Body of pancreas (tissue), 4 donors: ENCODE data around the gene ZNF516. TPM values are rescaled to one million over a fixed set of nuclear protein-coding genes. Genes with fewer than 3 reads are reported as not detected.

Source experiments
- ATAC-seq: fragments of 150-250 bp; one replicate; pipeline ENCODE4 v1.9.1; 2016
- DNase-seq, 4 donors: peaks; one replicate each; pipeline ENCODE4 v3.0.0-alpha.2; 2019
- H3K27ac ChIP-seq, 4 donors: fragments of 200-600 bp; sonication (generic); 1 replicate in 3 of 4; 2 replicates in 1 of 4; pipeline versions ENCODE4 v1.5.1 to v1.6.1; 2016 to 2019; ENCODE audit warnings: mild to moderate bottlenecking in 1 of 4, mixed read lengths in 1 of 4, moderate library complexity in 1 of 4
- H3K27me3 ChIP-seq, 2 donors: fragments of 200-600 bp; sonication (generic); one replicate each; pipeline ENCODE4 v1.6.0; 2016; ENCODE audit warnings: mild to moderate bottlenecking in 1 of 2
- H3K36me3 ChIP-seq, 2 donors: fragments of 200-600 bp; sonication (generic); replicated peaks in 1 of 2; 2 replicates each; pipeline ENCODE4 v1.5.1; 2016; ENCODE audit warnings: low read depth in 2 of 2; ENCODE audit not compliant: insufficient read depth in 1 of 2
- H3K4me1 ChIP-seq: fragments of 200-600 bp; sonication (generic); one replicate; pipeline ENCODE4 v1.6.0; 2016
- H3K4me3 ChIP-seq, 2 donors: fragments of 200-600 bp; sonication (generic); 1 replicate in 1 of 2; 2 replicates in 1 of 2; pipeline ENCODE4 v1.5.1; 2016 to 2019
- H3K9me3 ChIP-seq, 3 donors: fragments of 200-600 bp; sonication (generic); 1 replicate in 2 of 3; 2 replicates in 1 of 3; pipeline ENCODE4 v1.5.1; 2016
- CTCF ChIP-seq, 7 experiments: fragments of 450-650 bp in 4 of 7; fragments of 200-600 bp in 3 of 7; sonication (generic) in 3 of 7; IDR thresholded peaks; one replicate each; pipeline ENCODE4 v1.5.1; 2016 to 2019; ENCODE audit warnings: antibody characterized with exemption in 7 of 7
- POLR2A ChIP-seq, 3 donors: fragments of 450-650 bp; IDR thresholded peaks; one replicate each; pipeline ENCODE4 v1.6.1; 2016; ENCODE audit warnings: antibody characterized with exemption in 3 of 3, mild to moderate bottlenecking in 2 of 3
- WGBS, 2 donors: methylation state at CpG; one replicate each; pipeline ENCODE4 v1.1.5; 2017; 5-methylcytosine and 5-hydroxymethylcytosine counted together
- intact Hi-C: fragments of 100-400 bp; cut with DNase I; formaldehyde crosslinking; loops from one replicate; pipeline ENCODE4 v1.15.1; 2023
- total RNA-seq, 2 donors: library from RNA; depleted of rRNA; stranded (reverse); fragments of >200 nt; gene quantifications; one replicate each; pipeline ENCODE4 v1.1.0, GENCODE V29; 2016

The ZNF516 gene
- total RNA-seq, 2 donors from 2014 or later, result 13.5 to 16.5 TPM

- WGBS, 2 donors, result 78 to 88% methylated on average over 14 of the region's 14 CpGs
- no peak overlapping the region for H3K27ac ChIP-seq
- H3K9me3 ChIP-seq, result no peaks in the 10 kb centered on the region
- DNase-seq (peak in 1 of 4 donors; percentile 27), ATAC-seq (peak; percentile 45)
- H3K4me1 ChIP-seq, result peaks cover 7% of the 10 kb centered on the region
- intact Hi-C loops, result no loop called here
- no peak overlapping the region for H3K4me3 ChIP-seq
- no peaks in the 10 kb centered on the region for H3K27me3 ChIP-seq
- H3K36me3 ChIP-seq, result no peaks in the 10 kb centered on the region
- TF ChIP-seq CTCF (IDR thresholded peaks at IDR 0.05) (no peak), POLR2A (IDR thresholded peaks at IDR 0.05) (no peak)
Observed at GRCh38 chr18:76429262-76430126, 65.5 kb downstream of the ZNF516 start.

- H3K4me3 ChIP-seq, result no peak overlapping the region
- no peak for DNase-seq
- TF ChIP-seq CTCF (IDR thresholded peaks at IDR 0.05) (no peak), POLR2A (IDR thresholded peaks at IDR 0.05) (no peak)
- H3K36me3 ChIP-seq, result no peaks in the 10 kb centered on the region
- peaks cover 7% of the 10 kb centered on the region for H3K4me1 ChIP-seq
- no peaks in the 10 kb centered on the region for H3K9me3 ChIP-seq
- no peaks in the 10 kb centered on the region for H3K27me3 ChIP-seq
- no peak overlapping the region for H3K27ac ChIP-seq
- ATAC-seq, result no peak
- intact Hi-C loops, result no loop called here
- WGBS, 2 donors, result 83 to 89% methylated on average over 15 of the region's 15 CpGs
Observed at GRCh38 chr18:76428396-76429261, 66.4 kb downstream of the ZNF516 start.

DNA sequence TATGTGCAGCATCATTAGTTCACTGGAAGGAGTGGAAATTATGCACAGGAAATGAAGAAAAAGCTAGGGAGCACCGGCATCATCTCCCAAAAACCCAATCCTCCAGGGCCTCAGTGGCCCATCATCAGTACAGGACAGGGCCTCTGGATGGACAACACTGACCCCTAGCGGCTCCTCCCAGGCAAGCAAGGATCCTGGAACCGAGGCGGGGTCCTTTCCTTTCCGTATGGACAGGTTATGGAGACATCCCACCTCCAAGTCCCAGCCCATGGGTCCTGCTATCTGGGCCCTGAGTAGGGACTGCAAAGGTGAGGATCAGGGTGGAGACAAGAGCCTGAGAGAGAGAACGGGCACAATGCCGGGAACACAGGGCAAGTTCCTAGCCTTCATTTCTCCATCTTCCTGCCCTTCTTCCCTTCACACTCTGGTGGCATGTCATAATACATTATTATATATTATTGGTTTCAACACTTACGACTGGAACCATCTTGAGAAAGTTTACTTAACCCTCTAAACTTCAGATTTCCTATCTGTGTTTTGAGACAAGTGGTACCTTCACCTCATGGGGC, 68.2 kb downstream of the ZNF516 start:
- H3K4me1 ChIP-seq, result peaks cover 7% of the 10 kb centered on the region
- peak in 5 of 7 experiments; percentile 10 to 31 (median 27) for TF ChIP-seq CTCF (IDR thresholded peaks at IDR 0.05)
- no peak for TF ChIP-seq POLR2A (IDR thresholded peaks at IDR 0.05)
- no peaks in the 10 kb centered on the region for H3K36me3 ChIP-seq
- no peaks in the 10 kb centered on the region for H3K27me3 ChIP-seq
- ATAC-seq (no peak), DNase-seq (no peak)
- H3K4me3 ChIP-seq, result no peak overlapping the region
- intact Hi-C loops, result no loop called here
- H3K9me3 ChIP-seq, result no peaks in the 10 kb centered on the region
- no peak overlapping the region for H3K27ac ChIP-seq
- WGBS, 2 donors, result 70 to 89% methylated on average over 8 of the region's 8 CpGs

GRCh38 chr18:76425146-76426131, 69.6 kb downstream of the ZNF516 start:
- H3K9me3 ChIP-seq, result no peaks in the 10 kb centered on the region
- H3K27ac ChIP-seq, result no peak overlapping the region
- H3K36me3 ChIP-seq, result no peaks in the 10 kb centered on the region
- no peak overlapping the region for H3K4me3 ChIP-seq
- H3K4me1 ChIP-seq, result peaks cover 7% of the 10 kb centered on the region
- intact Hi-C loops, result no loop called here
- no peaks in the 10 kb centered on the region for H3K27me3 ChIP-seq
- WGBS, 2 donors, result 73 to 84% methylated on average over 22 of the region's 22 CpGs
- DNase-seq, result no peak
- no peak for TF ChIP-seq CTCF (IDR thresholded peaks at IDR 0.05)
- TF ChIP-seq POLR2A (IDR thresholded peaks at IDR 0.05), result no peak
- ATAC-seq, result peak; percentile 24
